ENCODE measurements around the gene SRPK2.

SRPK2 gene

GRCh38 chr7:105133986-105134655, 254.6 kb downstream of the SRPK2 start:
- DNase-seq (ENCODE audit: low read depth): no peak

GRCh38 chr7:105133358-105133757, 255.4 kb downstream of the SRPK2 start:
- no peak for DNase-seq (ENCODE audit: low read depth)

GRCh38 chr7:105132835-105133234, 255.9 kb downstream of the SRPK2 start:
- DNase-seq (ENCODE audit: low read depth): no peak

- DNase-seq (ENCODE audit: low read depth): no peak
Observed at GRCh38 chr7:105132335-105132734, 256.4 kb downstream of the SRPK2 start.

GRCh38 chr7:105131890-105132289, 256.8 kb downstream of the SRPK2 start:
- DNase-seq (ENCODE audit: low read depth): no peak

GRCh38 chr7:105131033-105131656, 257.6 kb downstream of the SRPK2 start:
- DNase-seq (ENCODE audit: low read depth): no peak

- no peak for DNase-seq (ENCODE audit: low read depth)
Observed at GRCh38 chr7:105130580-105130979, 258.1 kb downstream of the SRPK2 start.

- no peak for DNase-seq (ENCODE audit: low read depth)
Observed at GRCh38 chr7:105130048-105130447, 258.7 kb downstream of the SRPK2 start.

- DNase-seq (ENCODE audit: low read depth): no peak
Observed at GRCh38 chr7:105127179-105127578, 261.5 kb downstream of the SRPK2 start.

- DNase-seq (ENCODE audit: low read depth): no peak
Observed at GRCh38 chr7:105126436-105126975, 262.2 kb downstream of the SRPK2 start.

GRCh38 chr7:105125745-105126144, 263.0 kb downstream of the SRPK2 start:
- no peak for DNase-seq (ENCODE audit: low read depth)

GRCh38 chr7:105122619-105123018, 266.1 kb downstream of the SRPK2 start:
- no peak for DNase-seq (ENCODE audit: low read depth)

GRCh38 chr7:105118612-105119600, 269.8 kb downstream of the SRPK2 start:
- no peak for DNase-seq (ENCODE audit: low read depth)

GRCh38 chr7:105112440-105113418, 276.0 kb downstream of the SRPK2 start:
- no peak for DNase-seq (ENCODE audit: low read depth)

GRCh38 chr7:105107458-105107857, 281.3 kb downstream of the SRPK2 start:
- no peak for DNase-seq (ENCODE audit: low read depth)

GRCh38 chr7:105106473-105106872, 282.2 kb downstream of the SRPK2 start:
- no peak for DNase-seq (ENCODE audit: low read depth)

GRCh38 chr7:105105579-105105978, 283.1 kb downstream of the SRPK2 start:
- no peak for DNase-seq (ENCODE audit: low read depth)

- DNase-seq (ENCODE audit: low read depth): no peak
Observed at GRCh38 chr7:105102557-105103352, 286.0 kb downstream of the SRPK2 start.

- DNase-seq (ENCODE audit: low read depth): no peak
Observed at GRCh38 chr7:105101864-105102263, 286.9 kb downstream of the SRPK2 start.

- no peak for DNase-seq (ENCODE audit: low read depth)
Observed at GRCh38 chr7:105098863-105099515, 289.7 kb downstream of the SRPK2 start.
